Muscle of back (tissue), 11 donors: Measurements from ENCODE around the gene PTPRN2. TPM values are rescaled to one million over a fixed set of nuclear protein-coding genes. Genes with fewer than 3 reads are reported as not detected.

ENCODE experiments used
- DNase-seq, 3 donors: peaks; one replicate each; pipeline versions ENCODE4 v3.0.0 to v3.0.0-alpha.2; 2013
- polyA plus RNA-seq, 10 donors: library from polyadenylated mRNA; unstranded; fragments of 120-200 nt; gene quantifications; one replicate each; pipeline ENCODE4 v1.2.1, GENCODE V29; 2013; ENCODE audit not compliant: insufficient read length in 10 of 10

The PTPRN2 gene
- polyA plus RNA-seq, 10 donors = 1.8 to 3.1 (median 2.1) TPM

DNA sequence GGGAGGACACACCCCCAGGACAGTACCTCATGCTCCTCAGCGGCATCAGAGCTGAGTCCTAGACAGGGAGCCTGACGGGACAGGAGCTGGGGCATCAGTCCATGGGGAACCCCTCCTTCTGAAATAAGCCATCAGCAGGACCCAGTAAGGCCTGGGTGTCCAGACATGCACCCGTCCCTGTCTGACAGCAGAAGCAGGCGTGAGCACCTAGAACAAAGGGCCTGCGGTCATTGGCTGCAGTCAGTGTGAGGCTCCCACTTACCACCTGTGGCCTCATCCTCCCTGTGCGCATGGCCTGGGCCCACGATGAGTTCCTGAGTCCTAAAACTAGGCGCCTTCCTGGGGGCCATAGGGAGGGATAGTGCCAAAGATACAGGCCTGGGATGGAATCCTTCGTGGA is 484.7 kb downstream of the PTPRN2 start:
- DNase-seq = no peak

- DNase-seq = no peak
Measured at GRCh38 chr7:158101821-158102450, 485.7 kb downstream of the PTPRN2 start.

- no peak for DNase-seq
Measured at GRCh38 chr7:158098125-158099030, 489.2 kb downstream of the PTPRN2 start.

DNA sequence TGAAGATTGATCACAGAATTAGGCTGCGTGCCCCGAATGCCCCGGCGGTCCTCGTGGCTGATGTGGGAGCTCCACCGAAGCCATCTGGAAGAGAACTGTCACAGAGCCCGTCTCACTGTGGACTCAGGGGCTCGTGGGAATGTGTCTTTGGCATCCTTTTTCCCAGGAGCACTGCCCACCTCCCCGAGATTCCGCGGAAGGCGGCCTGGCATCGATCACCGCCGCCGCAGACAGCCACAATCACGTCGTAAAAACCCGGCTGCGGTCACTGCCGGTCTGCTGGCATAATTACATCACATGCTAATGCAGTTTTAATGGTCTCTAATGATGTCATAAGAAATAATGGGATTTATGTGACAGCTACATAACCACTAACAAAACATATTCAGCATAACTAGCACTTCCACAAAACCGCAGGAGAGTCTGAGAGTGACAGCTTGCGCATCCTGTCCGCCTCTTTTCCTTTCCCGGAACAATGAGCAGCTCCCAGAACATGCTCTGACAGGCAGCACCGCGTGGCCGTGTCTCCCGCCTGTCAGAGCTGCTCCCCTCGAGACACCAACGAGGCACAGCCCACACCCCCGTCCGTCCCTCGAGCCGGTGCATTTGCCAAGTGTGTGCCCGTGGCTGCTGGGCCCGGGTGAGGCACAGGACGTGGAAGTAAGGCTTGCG is 490.0 kb downstream of the PTPRN2 start:
- DNase-seq = no peak

- no peak for DNase-seq
Measured at GRCh38 chr7:158097106-158097452, 490.5 kb downstream of the PTPRN2 start.

- DNase-seq = no peak
Measured at GRCh38 chr7:158096582-158096981, 491.0 kb downstream of the PTPRN2 start.

GRCh38 chr7:158094671-158095226 is 492.9 kb downstream of the PTPRN2 start:
- DNase-seq = no peak

DNA sequence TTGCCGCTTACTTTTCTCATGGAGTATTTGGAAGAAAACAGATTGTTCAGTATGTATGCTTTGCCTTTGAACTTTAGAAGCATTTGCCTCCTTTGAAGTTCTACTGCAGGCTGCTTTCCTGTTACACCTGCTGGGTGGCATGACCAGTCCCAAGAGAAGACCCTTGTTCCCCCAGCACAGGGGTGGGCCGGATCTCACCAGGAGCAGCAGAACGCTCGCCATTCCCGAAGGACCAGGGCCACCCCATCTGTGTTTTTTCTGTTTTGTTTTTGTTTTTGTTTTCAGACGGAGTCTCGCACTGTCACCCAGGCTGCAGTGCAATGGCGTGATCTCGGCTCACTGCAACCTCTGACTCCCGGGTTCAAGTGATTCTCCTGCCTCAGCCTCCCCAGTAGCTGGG is 493.6 kb downstream of the PTPRN2 start:
- no peak for DNase-seq

GRCh38 chr7:158093156-158093796 is 494.3 kb downstream of the PTPRN2 start:
- DNase-seq = no peak

GRCh38 chr7:158087196-158087595 is 500.4 kb downstream of the PTPRN2 start:
- DNase-seq = no peak

DNA sequence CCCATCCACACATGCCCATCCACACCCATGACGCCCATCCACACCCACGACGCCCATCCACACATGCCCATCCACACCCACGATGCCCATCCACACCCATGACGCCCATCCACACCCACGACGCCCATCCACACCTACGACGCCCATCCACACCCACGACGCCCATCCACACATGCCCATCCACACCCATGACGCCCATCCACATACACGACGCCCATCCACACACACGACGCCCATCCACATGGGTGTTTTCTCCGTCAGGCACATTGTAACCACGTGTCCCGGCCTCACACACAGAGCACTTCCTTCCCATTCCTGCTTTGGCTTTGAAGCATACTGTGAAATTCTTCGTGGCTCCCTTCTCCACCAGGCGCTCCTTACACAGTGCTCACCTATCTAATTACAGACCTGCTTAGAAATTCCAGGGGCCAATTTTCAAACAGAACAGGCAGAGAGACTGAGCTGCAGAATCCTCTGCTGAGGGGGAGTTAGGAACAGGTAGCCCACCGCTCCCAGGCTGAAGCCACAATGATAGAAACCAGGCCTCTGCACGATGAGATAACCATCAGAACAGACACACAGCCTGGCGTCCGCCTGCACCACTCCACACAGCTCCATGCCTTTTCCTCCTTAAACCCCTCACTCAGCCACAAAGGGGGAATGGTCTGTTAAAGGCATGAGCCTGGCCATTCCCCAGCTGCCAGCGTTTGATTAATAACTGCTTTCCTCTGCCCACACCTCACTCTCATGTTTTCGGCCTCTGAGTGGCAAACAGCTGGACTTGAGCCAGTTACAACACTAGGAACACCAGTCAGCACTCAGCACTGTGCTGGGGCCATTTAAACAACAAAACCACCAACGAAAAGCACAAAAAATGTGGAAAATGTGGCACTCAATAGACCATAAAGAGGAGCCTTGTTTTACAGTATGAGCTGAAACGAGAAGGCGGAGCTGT is 501.6 kb downstream of the PTPRN2 start:
- DNase-seq = no peak

GRCh38 chr7:158084555-158084954 is 503.1 kb downstream of the PTPRN2 start:
- DNase-seq = no peak

DNA sequence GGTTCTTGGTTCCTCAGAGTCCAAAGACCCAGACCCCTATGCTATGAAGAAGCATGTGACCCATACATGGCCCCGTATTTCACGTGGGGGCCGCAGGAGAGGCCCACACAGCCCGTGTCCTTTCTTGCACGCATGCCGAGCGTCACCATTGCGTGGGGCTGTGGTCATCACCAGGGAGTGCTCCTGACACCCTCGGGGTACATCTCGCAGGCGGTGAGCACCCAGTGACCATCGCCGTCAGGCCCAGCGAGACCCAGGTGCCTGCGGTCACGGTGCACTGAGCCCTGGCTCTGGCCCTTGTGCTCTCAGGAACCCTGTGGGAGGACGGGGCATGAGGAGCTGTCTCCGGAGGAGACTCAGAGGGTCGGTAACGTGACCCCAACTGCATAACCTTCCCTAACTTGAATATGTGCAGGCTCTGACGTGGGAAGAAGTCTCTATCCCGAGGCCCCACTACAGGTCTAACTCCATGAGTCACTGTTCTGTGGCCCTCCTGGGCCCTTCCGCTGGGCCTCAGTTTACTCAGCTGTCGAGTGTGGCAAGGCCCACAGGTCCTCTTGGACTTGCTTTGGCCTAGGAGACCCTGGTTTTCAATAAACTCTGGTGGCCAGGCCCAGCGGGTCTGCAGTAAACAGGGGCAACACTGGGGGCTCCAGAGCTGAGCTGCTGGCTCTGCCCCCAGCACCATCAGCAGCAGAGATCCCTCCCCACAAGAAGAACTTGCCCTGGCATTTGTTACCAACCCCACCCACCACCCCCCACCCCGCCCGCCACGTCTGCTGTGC is 503.9 kb downstream of the PTPRN2 start:
- no peak for DNase-seq

- no peak for DNase-seq
Measured at GRCh38 chr7:158082761-158083160, 504.9 kb downstream of the PTPRN2 start.

DNA sequence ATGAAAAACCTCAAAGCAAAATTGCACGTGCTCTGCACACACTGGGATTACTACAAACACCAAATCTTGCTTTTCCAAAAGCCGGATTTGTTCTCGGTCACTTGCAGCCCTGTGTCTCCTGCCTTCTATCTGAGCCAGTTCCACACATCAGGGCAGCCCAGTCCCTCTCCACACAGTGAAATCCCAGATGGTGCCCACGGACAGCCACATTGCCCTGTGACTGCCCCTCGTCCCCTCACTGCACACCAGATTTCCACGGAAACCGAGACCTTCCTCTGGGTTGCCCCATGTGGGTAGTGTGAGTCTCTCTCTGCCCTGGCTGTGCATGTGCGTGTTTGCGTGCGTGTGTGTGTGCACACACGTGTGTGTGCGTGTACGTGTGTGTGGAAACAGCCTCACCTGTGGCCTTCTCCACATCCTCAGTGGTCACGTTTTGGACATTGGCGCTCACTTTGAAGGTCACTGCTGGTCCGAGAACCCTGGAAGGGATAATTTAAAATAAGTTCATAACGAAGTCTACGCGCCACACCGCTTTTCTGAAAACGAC is 506.7 kb downstream of the PTPRN2 start:
- no peak for DNase-seq

DNA sequence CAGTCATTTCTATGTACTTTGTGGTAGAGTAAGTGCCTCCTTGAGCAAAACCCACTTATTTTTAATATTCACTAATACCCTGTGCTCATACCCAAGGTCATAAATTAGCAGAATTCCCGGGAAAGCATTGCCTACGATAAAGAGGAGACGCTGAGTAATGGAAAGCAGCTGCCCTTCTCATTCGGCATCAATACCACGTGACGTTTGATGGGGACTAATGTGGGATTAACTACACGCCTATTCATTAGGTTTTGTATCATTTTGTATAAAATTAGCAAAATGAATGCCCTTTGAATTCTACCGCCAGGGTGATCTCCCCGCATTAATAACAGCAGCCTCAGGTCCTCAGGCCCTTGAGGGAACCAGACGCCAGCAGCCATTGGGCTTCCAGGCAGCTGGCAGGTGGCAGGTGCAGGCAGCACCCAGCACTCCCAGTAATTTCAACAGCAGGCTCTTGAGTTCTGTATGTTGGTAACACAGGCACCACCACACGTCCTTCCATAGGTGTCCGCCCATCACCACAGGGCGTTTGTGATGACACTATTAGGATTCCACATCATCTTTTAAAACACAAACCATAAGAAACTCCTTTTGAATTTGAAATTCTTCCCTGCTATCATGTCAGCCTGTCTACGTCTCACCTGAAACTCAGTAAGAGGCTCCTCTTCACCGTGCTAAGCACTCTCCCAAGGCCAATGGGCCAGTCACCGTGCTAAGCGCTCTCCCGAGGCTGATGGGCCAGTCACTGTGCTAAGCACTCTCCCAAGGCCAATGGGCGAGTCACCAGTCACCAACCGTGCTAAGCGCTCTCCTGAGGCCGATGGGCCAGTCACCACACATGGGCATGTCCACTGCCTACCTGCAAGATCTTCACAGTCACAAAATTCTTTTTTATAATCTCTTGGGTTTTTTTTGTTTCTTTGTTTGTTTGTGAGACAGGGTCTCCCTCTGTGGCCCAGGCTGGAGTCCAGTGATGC is 509.4 kb downstream of the PTPRN2 start:
- DNase-seq = no peak

GRCh38 chr7:158077151-158077840 is 510.3 kb downstream of the PTPRN2 start:
- DNase-seq = no peak

DNA sequence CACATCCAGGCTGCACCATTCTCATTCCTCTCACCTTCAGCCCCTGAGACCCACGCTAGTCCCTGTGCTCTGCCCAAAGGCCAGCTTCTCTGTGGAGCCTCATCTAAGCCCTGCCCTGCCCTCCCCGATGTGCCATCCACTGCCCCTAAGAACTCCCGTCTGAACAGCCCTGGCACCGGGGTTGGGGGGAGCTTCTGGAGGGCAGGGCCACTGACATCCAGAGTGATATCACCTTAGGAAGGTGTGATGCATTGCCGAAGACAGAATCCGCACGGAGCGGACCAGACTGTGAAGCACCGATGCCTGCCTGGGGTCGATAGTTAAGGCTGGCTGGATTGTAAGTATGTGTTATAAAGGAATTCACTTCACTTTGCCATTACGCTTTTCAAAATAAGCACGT is 511.0 kb downstream of the PTPRN2 start:
- DNase-seq = no peak
